WTC11 (cell line): Measurements from ENCODE around the gene VWDE. TPM values are rescaled to one million over a fixed set of nuclear protein-coding genes. Genes with fewer than 3 reads are reported as not detected.

Experiments
- total RNA-seq: library from RNA; stranded (reverse); gene quantifications from 3 replicates; pipeline ENCODE4 v1.2.3, GENCODE V29; 2021

Gene VWDE
- total RNA-seq, 1 experiment from 2014 or later = 21.0 TPM

Other genes starting within 250 kb of the VWDE start
- 27.3 to 32.9 TPM (median 31.0 TPM) in 3 replicates for gene TMEM106B, start 192.6 kb downstream of the VWDE start, total RNA-seq
- gene SCIN, start 166.9 kb upstream of the VWDE start, total RNA-seq = 0.80 to 1.2 TPM (median 0.98 TPM) in 3 replicates